Subcutaneous abdominal adipose tissue (tissue), 5 donors: ENCODE data around the gene SCMH1.

Source experiments
- H3K27ac ChIP-seq: one replicate; pipeline ENCODE4 v1.7.0; 2013; ENCODE audit warnings: low read depth, mild to moderate bottlenecking, inconsistent platforms, low read length, moderate library complexity
- H3K27me3 ChIP-seq, 5 donors: one replicate each; pipeline ENCODE4 v1.7.0; 2013; ENCODE audit warnings: low read length in 5 of 5, inconsistent platforms in 1 of 5; ENCODE audit not compliant: control insufficient read depth in 5 of 5, insufficient read depth in 4 of 5
- H3K36me3 ChIP-seq, 5 donors: one replicate each; pipeline ENCODE4 v1.7.0; 2013; ENCODE audit warnings: low read length in 5 of 5; ENCODE audit not compliant: control insufficient read depth in 5 of 5, insufficient read depth in 5 of 5
- H3K4me1 ChIP-seq, 5 donors: one replicate each; pipeline ENCODE4 v1.7.0; 2013; ENCODE audit warnings: low read length in 5 of 5, mild to moderate bottlenecking in 3 of 5, moderate library complexity in 1 of 5; ENCODE audit not compliant: control insufficient read depth in 5 of 5, insufficient read depth in 5 of 5
- H3K4me3 ChIP-seq, 5 donors: one replicate each; pipeline ENCODE4 v1.7.0; 2013; ENCODE audit warnings: low read length in 5 of 5, low read depth in 1 of 5
- H3K9ac ChIP-seq, 5 donors: one replicate each; pipeline ENCODE4 v1.7.0; 2013; ENCODE audit warnings: low read length in 5 of 5, mild to moderate bottlenecking in 4 of 5, moderate library complexity in 3 of 5
- H3K9me3 ChIP-seq, 5 donors: one replicate each; pipeline ENCODE4 v1.7.0; 2013; ENCODE audit warnings: low read length in 5 of 5; ENCODE audit not compliant: control insufficient read depth in 5 of 5
- donor health status: healthy.
- donor health status: healthy.
- donor health status: healthy.
- donor health status: healthy.
- donor health status: healthy.

Gene SCMH1

DNA sequence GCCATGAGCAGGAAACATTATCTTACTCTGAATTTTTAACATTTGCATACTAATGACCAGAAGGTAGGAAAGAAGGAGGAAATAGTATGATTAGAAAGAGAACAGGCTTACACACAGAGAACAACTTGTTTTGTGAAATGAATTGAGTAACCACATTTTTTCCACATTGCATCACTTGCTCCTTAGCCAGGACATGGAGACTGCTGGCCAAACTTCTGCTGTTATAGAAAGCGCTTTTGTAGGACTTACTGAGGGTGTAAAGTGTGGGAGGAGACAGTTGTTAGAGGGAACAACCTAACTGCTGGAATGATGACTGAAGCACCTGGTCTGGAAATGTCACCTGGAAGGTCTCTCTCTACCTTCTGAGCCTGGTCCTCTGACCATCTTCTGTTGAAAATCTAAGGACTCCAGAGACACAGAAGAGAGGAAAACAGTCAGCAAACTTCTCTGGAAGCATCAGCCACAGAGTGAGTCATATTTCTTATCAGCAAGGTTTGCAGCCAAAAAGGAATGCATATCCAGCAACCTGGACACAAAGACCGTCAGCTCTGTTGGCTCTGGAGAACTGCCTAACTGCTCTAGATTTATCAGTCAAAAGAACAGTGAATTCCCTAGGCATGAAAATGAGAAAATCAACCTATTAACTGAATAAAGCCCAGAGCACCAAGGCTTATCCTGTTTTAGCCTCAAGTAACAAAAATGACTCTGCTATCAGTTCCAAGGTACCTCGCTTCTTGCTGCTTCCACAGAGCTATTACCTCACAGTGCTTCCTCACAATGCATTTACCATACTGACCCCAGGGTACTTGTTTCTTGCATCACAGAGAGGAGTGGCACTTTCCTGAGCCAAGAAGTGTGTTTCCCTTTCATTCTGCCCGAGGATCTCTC, 132.6 kb downstream of the SCMH1 start:
- Histone ChIP-seq H3K36me3 (peaks cover 6 to 12% (median 7%) of the 10 kb centered on the region in 5 donors), H3K27ac (peak overlapping the region; percentile 94), H3K9me3 (no peaks in the 10 kb centered on the region), H3K4me1 (peaks cover 10 to 24% (median 19%) of the 10 kb centered on the region in 5 donors), H3K27me3 (no peaks in the 10 kb centered on the region), H3K4me3 (peak overlapping the region in 3 of 5 donors; percentile 22 to 38 (median 26)), H3K9ac (peak overlapping the region in 3 of 5 donors; percentile 2 to 74 (median 69))

DNA sequence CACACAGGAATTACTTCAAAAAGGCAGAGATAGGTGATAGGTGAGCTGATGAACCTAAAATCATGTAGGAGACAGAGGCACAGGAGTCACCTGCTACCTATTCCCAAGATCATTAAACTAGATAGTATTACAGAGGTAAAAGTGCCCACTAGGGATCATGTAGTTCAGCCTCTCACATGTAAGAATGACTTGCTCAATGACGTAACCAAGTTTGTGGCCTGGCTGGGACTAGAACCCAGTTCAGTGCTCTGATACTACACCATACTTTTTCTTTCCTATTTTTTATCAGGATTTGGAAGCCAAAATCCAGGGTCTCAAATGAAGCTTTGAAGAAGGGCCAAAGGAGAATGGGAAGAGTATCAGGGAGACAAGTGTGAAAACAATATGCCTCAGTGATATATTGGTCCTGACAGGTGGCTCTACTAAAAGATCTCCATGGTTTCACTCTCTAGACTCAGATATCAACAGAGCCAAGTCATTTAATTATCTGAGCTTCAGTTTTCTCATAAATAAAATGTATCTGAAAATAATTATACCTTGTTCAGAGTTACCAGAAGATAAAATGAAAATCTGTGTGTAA, 133.3 kb downstream of the SCMH1 start:
- no peak overlapping the region for H3K4me3 ChIP-seq
- peaks cover 6 to 12% (median 7%) of the 10 kb centered on the region in 5 donors for H3K36me3 ChIP-seq
- H3K27ac ChIP-seq: peak overlapping the region; percentile 94
- peaks cover 12 to 27% (median 22%) of the 10 kb centered on the region in 5 donors for H3K4me1 ChIP-seq
- no peaks in the 10 kb centered on the region for H3K27me3 ChIP-seq
- peak overlapping the region in 2 of 5 donors; percentile 69 to 74 for H3K9ac ChIP-seq
- H3K9me3 ChIP-seq: no peaks in the 10 kb centered on the region

DNA sequence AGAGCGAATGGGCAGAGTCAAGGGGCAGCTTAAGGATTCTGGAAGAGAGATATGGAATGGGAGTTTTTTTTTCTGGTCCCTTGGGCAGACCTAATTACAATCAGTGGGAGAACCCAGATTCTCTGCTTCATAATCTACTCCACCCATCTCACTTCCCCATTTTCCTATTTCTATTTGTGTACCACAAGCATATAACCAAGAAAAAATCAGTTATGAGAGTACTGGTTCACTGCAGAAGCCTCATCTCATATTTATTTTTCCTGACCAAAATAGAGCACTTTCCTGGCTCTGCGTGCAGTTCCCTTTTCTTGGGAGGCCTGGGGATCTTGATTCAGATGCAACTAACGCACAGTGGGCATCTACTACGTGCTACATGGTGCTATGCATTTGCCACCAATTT, 138.3 kb downstream of the SCMH1 start:
- Histone ChIP-seq H3K4me3 (no peak overlapping the region), H3K27ac (no peak overlapping the region), H3K9me3 (no peaks in the 10 kb centered on the region), H3K27me3 (no peaks in the 10 kb centered on the region), H3K4me1 (peaks cover 6 to 30% (median 30%) of the 10 kb centered on the region in 5 donors), H3K36me3 (no peaks in the 10 kb centered on the region), H3K9ac (no peak overlapping the region)

DNA sequence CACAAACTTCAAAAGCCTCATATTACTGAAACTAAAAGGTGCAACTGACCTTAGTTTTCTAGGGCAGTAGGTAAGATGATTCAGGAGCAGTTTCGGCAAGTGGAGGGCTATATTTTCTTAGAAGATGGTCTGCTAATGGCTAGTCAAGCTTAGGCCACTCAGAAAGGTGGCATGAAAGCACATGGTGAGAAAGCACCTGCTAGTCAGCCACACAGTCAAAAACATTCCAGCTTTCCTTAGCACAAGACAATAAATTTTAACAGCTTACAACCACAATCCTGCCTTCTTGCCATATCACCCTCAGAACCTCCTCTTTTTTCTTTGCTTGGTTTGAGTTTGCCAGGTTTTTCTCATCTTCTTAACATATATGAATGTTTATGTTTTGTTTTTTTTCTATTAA, 139.5 kb downstream of the SCMH1 start:
- Histone ChIP-seq H3K27ac (no peak overlapping the region), H3K9me3 (no peaks in the 10 kb centered on the region), H3K9ac (no peak overlapping the region), H3K4me3 (no peak overlapping the region), H3K27me3 (no peaks in the 10 kb centered on the region), H3K4me1 (peaks cover 6 to 26% (median 20%) of the 10 kb centered on the region in 5 donors), H3K36me3 (no peaks in the 10 kb centered on the region)

DNA sequence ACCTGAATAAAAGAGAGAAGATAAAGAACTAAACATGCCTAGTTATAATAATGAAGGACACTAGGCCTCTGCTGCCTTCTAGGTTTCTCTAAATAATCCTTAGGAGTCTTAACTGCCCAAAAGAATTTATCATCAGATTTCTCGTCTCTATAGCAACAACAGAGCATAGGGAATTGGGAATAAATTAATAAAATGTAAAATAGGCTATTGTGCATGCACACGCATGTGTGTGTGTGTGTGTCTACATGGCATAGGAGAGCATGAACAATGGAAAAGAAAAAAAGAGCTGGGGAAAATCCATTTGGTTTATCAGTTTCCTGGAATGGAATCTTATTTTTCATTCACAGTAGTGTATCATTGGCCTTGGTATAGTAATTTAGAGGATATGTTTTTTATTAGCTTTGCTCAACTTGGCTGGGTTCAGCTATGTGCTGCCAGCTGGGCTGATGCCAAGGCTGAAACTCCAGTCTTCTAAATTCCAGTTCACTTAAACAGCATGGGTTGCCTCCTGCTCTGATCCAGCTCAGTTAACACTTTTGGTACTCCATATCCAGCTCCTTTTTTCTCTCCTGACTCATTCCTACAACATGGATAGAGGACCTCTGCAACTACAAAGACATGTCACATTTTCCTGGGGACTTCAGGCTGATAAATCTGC, 140.0 kb downstream of the SCMH1 start:
- Histone ChIP-seq H3K4me1 (peaks cover 6 to 26% (median 20%) of the 10 kb centered on the region in 5 donors), H3K9me3 (no peaks in the 10 kb centered on the region), H3K36me3 (no peaks in the 10 kb centered on the region), H3K4me3 (no peak overlapping the region), H3K9ac (no peak overlapping the region), H3K27ac (peak overlapping the region; percentile 62), H3K27me3 (no peaks in the 10 kb centered on the region)

DNA sequence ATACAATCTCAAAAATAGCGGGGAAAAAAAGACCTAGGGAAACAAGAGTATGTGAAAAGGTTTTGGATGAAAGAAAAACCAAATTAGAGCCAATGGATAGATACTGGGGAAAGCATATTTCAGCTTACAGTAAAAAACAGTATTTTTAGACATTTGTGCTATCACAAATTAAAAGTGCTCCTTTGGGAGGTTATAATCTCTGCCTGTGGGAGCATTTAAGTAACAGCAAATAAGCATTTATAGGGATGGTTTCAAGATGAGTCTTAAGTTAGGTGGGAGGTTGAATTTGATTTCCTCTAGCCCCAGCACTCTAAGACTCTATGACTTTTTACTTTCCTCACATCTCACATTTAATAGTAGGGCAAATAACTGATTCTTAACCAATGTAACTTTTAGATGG, 141.0 kb downstream of the SCMH1 start:
- Histone ChIP-seq H3K4me3 (no peak overlapping the region), H3K27ac (no peak overlapping the region), H3K36me3 (no peaks in the 10 kb centered on the region), H3K27me3 (no peaks in the 10 kb centered on the region), H3K4me1 (peaks cover 6 to 26% (median 20%) of the 10 kb centered on the region in 5 donors), H3K9me3 (no peaks in the 10 kb centered on the region), H3K9ac (no peak overlapping the region)

DNA sequence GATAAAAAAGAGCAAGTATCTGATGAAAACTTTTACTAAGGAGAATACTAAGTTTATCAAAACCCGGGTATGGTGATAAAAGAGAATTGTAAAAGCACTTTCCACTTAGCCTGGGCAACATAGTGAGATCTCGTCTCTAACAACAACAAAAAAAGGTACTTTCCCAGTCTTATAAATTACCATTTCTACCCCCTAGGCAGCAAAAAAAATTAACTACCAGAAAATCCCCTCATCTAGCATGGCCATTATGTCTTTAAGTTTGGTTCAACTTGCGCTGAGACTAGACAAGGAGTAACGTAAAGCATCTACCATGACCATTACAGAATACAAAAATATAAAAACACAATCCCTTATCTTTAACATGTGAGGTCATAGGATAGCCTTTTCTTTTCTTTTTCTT, 141.9 kb downstream of the SCMH1 start:
- Histone ChIP-seq H3K9ac (no peak overlapping the region), H3K27ac (no peak overlapping the region), H3K27me3 (no peaks in the 10 kb centered on the region), H3K36me3 (no peaks in the 10 kb centered on the region), H3K4me1 (peaks cover 6 to 26% (median 20%) of the 10 kb centered on the region in 5 donors), H3K9me3 (no peaks in the 10 kb centered on the region), H3K4me3 (no peak overlapping the region)

DNA sequence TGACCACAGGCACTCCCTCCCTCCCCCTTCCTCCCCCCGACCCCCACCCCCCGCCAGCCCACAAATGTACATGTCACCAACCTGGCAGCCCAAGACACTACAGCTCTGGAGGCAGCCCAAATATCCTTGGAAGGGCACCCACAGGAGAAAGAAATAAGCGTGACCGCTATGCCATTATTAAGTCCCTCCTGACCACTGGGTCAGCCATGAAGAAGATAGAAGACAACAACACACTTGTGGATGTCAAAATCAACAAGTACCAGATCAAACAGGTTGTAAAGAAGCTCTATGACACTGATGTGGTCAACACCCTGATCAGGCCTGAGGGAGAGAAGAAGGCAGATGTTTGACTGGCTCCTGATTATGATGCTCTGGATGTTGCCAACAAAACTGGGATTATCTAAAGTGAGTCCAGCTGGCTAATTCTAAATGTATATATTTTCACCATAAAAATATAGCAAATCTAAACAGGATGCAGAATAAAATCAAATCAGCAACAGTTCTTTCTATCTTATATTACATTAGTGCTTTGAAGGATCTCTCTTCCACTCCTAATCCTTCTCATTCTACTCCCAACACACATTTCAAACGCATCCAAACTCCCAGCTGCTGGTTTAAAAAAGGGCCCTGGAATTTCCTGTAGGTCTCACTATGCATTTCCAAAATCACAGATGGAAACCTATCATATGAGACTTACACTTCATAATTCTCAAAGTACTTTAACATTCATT, 143.2 kb downstream of the SCMH1 start:
- Histone ChIP-seq H3K4me3 (no peak overlapping the region), H3K9me3 (no peaks in the 10 kb centered on the region), H3K9ac (no peak overlapping the region), H3K36me3 (no peaks in the 10 kb centered on the region), H3K27me3 (no peaks in the 10 kb centered on the region), H3K27ac (no peak overlapping the region), H3K4me1 (peaks cover 4 to 22% (median 18%) of the 10 kb centered on the region in 5 donors)

DNA sequence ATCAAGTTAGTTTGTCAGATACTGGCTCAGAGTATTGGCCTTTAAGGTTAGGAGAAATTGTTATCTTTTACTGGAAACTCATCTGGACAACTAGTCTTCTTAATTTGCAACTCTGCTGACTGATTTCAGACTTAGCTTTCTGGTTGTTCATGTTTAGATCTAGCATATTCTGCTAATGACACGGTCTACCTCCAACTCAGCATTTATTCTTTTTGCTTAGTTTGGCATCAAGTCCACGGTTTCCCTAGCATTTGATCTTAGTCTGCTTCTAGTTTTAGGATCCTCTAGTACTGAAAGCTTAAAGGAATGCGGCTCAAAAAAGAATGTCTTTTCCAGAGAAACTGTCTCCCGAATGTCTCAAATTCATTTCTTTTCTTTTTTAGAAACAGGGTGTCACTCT, 145.0 kb downstream of the SCMH1 start:
- no peaks in the 10 kb centered on the region for H3K36me3 ChIP-seq
- no peaks in the 10 kb centered on the region for H3K27me3 ChIP-seq
- no peak overlapping the region for H3K9ac ChIP-seq
- H3K27ac ChIP-seq: no peak overlapping the region
- H3K4me1 ChIP-seq: peaks cover 0 to 8% (median 8%) of the 10 kb centered on the region in 5 donors
- no peaks in the 10 kb centered on the region for H3K9me3 ChIP-seq
- H3K4me3 ChIP-seq: no peak overlapping the region
